Liver (tissue), 3 donors: Measurements from ENCODE around the gene TDRD9.
"Not testable (repeated sequence)": the region's sequence is repeated elsewhere in the genome, so short reads cannot be mapped to it uniquely, and the experiment has no call there.

Experiments used
- EGR1 ChIP-seq, 2 donors: IDR thresholded peaks; 2 replicates each; pipeline ENCODE4 v1.6.1; 2016 to 2018; ENCODE audit warnings: antibody characterized with exemption in 2 of 2, low read depth in 2 of 2
- FOXA1 ChIP-seq: IDR thresholded peaks from 2 replicates; pipeline ENCODE4 v1.6.1; 2016; ENCODE audit warnings: antibody characterized with exemption
- HNF4A ChIP-seq, 2 donors: conservative IDR thresholded peaks; 2 replicates each; pipeline ENCODE4 v1.6.1; 2016; ENCODE audit warnings: antibody characterized with exemption in 2 of 2, mild to moderate bottlenecking in 2 of 2
- RAD21 ChIP-seq, 2 donors: IDR thresholded peaks; 2 replicates each; pipeline ENCODE4 v1.6.1; 2016; ENCODE audit warnings: antibody characterized with exemption in 2 of 2, mild to moderate bottlenecking in 2 of 2
- RXRA ChIP-seq, 2 donors: IDR thresholded peaks; 2 replicates each; pipeline ENCODE4 v1.6.1; 2017 to 2018; ENCODE audit warnings: antibody characterized with exemption in 2 of 2, mild to moderate bottlenecking in 1 of 2
- TAF1 ChIP-seq: conservative IDR thresholded peaks from 2 replicates; pipeline ENCODE4 v1.6.1; 2016; ENCODE audit warnings: antibody characterized with exemption, mild to moderate bottlenecking
- YY1 ChIP-seq: IDR thresholded peaks from 2 replicates; pipeline ENCODE4 v1.6.1; 2016; ENCODE audit warnings: antibody characterized with exemption, mild to moderate bottlenecking
- TF ChIP-seq, protein P1 (sequence below): fragments of 150-350 bp; IDR thresholded peaks from 2 replicates; pipeline ENCODE4 v1.5.1; 2017; ENCODE audit warnings: improper control_type of control experiment, low read depth, low read length; ENCODE audit not compliant: missing input control
- TF ChIP-seq, protein P2 (sequence below): IDR thresholded peaks from 2 replicates; pipeline ENCODE4 v1.6.1; 2016; ENCODE audit warnings: antibody characterized with exemption, mild to moderate bottlenecking
- TF ChIP-seq, protein P3 (sequence below): IDR thresholded peaks from 2 replicates; pipeline ENCODE4 v1.6.1; 2016; ENCODE audit warnings: antibody characterized with exemption
- donor health status: healthy.
- donor health status: healthy.

DNA sequence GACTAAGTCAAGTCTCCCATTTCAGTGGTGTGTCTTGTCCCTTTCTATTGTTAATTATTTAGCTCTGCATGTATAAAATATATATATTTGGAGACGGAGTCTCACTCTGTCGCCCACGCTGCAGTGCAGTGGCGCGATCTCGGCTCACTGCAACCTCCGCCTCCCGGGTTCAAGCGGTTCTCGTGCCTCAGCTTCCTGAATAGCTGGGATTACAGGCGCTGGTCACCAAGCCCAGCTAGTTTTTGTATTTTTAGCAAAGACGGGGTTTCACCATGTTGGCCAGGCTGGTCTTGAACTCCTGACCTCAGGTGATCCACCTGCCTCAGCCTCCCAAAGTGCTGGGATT, 6.4 kb upstream of the TDRD9 start:
- TF ChIP-seq, protein P1, sequence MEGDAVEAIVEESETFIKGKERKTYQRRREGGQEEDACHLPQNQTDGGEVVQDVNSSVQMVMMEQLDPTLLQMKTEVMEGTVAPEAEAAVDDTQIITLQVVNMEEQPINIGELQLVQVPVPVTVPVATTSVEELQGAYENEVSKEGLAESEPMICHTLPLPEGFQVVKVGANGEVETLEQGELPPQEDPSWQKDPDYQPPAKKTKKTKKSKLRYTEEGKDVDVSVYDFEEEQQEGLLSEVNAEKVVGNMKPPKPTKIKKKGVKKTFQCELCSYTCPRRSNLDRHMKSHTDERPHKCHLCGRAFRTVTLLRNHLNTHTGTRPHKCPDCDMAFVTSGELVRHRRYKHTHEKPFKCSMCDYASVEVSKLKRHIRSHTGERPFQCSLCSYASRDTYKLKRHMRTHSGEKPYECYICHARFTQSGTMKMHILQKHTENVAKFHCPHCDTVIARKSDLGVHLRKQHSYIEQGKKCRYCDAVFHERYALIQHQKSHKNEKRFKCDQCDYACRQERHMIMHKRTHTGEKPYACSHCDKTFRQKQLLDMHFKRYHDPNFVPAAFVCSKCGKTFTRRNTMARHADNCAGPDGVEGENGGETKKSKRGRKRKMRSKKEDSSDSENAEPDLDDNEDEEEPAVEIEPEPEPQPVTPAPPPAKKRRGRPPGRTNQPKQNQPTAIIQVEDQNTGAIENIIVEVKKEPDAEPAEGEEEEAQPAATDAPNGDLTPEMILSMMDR: not testable (repeated sequence)
- not testable (repeated sequence) for TF ChIP-seq FOXA1; TAF1; RAD21 (IDR thresholded peaks at IDR 0.05); HNF4A (conservative IDR thresholded peaks at IDR 0.05); RXRA (IDR thresholded peaks at IDR 0.05); YY1; EGR1 (IDR thresholded peaks at IDR 0.05; ENCODE audit: low read depth in 2 of 2)
- TF ChIP-seq, protein P2, sequence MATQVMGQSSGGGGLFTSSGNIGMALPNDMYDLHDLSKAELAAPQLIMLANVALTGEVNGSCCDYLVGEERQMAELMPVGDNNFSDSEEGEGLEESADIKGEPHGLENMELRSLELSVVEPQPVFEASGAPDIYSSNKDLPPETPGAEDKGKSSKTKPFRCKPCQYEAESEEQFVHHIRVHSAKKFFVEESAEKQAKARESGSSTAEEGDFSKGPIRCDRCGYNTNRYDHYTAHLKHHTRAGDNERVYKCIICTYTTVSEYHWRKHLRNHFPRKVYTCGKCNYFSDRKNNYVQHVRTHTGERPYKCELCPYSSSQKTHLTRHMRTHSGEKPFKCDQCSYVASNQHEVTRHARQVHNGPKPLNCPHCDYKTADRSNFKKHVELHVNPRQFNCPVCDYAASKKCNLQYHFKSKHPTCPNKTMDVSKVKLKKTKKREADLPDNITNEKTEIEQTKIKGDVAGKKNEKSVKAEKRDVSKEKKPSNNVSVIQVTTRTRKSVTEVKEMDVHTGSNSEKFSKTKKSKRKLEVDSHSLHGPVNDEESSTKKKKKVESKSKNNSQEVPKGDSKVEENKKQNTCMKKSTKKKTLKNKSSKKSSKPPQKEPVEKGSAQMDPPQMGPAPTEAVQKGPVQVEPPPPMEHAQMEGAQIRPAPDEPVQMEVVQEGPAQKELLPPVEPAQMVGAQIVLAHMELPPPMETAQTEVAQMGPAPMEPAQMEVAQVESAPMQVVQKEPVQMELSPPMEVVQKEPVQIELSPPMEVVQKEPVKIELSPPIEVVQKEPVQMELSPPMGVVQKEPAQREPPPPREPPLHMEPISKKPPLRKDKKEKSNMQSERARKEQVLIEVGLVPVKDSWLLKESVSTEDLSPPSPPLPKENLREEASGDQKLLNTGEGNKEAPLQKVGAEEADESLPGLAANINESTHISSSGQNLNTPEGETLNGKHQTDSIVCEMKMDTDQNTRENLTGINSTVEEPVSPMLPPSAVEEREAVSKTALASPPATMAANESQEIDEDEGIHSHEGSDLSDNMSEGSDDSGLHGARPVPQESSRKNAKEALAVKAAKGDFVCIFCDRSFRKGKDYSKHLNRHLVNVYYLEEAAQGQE: not testable (repeated sequence)
- TF ChIP-seq, protein P3, sequence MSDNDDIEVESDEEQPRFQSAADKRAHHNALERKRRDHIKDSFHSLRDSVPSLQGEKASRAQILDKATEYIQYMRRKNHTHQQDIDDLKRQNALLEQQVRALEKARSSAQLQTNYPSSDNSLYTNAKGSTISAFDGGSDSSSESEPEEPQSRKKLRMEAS: not testable (repeated sequence)
